Myocyte (in vitro differentiated cells): ENCODE data around the gene PNLIPRP2. TPM values are rescaled to one million over a fixed set of nuclear protein-coding genes. Genes with fewer than 3 reads are reported as not detected.
A peak's percentile ranks its signal among the peaks of the same experiment; 100 is the strongest.

Experiments
- DNase-seq: peaks from one replicate; pipeline ENCODE4 v3.0.0-alpha.2; 2012; ENCODE audit warnings: low read depth
- polyA plus RNA-seq: library from polyadenylated mRNA; unstranded; fragments of >200 nt; gene quantifications from one replicate; pipeline ENCODE4 v1.2.1, GENCODE V29; 2012; ENCODE audit warnings: missing spikeins
- total RNA-seq: library from RNA; depleted of rRNA; stranded (reverse); fragments of >200 nt; gene quantifications from 2 replicates; pipeline ENCODE4 v1.2.3, GENCODE V29; 2014

Gene PNLIPRP2
- not detected in 2 replicates for total RNA-seq
- polyA plus RNA-seq = not detected

- no peak for DNase-seq
Observed at GRCh38 chr10:116620423-116621400, at the start of gene PNLIPRP2. PNLIPRP2 (plus strand) TSS chr10:116620953.

DNA sequence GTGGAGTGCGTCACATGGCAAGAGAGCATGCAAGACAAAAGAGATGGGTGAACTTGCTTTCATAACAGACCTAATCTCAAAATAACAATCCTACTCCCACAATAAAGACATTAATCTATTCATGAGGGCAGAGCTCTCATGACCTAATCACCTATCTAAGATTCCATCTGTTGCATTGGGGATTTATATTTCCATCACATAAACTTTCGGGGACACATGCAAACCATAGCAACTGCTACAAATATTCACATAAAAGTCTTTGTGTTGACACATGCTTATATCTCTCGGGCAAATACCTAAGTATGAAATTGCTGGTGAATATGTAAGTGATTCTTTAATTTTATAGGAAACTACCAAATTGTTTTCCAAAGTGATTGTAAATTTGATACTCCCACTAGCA is 46.0 kb upstream of the PNLIPRP2 start:
- DNase-seq = no peak

GRCh38 chr10:116587878-116588591 is 32.7 kb upstream of the PNLIPRP2 start:
- DNase-seq = no peak

- DNase-seq = peak; percentile 43
Observed at GRCh38 chr10:116588995-116589394, 31.8 kb upstream of the PNLIPRP2 start.

- DNase-seq = no peak
Observed at GRCh38 chr10:116589926-116590325, 30.8 kb upstream of the PNLIPRP2 start.

DNA sequence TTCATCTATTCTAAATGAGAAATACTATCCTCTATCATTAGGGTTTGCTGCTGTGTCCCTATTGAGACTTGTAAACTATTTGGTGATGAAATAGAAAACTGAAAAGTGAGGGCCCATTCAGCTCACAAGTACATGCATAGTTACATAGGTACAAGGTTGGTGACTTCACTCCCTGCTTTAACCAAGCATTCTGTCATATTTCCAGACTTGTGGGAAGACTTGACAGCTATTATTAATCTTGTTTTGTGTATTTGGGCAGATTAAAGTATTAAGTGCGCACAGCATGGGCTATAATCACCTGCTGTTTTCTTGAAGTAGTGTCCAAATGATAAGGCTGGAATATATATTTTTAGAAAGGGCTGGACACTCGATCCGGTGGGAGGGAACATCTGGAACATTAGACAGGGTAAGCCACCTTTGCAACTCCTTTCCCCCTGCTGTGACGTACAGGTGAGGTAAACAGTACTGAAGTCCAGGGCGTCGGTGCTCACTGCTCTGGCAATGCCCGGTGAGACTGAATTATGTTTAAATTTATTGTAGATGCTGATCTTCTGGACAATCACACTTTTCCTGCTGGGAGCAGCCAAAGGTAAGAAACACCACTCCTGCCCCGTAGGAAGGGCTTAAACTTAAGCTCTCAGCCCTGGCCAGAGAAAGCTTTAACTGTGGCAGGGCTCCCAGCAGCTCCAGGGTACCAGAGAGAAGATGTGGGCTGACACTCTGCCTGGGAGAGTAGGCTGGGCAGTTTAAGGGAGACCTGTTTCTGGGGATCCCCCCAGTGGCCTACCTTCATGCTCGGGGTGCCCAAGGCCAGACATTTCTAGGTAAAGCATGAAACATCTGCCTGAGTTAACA is 29.9 kb upstream of the PNLIPRP2 start, which contains the start of gene PNLIPRP1:
TSS of gene PNLIPRP1 (plus strand) at position 370 of the 855 bp plus-strand sequence. CDS start at position 541, 171 bp downstream.
- no peak for DNase-seq

GRCh38 chr10:116593139-116593740 is 27.5 kb upstream of the PNLIPRP2 start:
- DNase-seq = no peak

DNA sequence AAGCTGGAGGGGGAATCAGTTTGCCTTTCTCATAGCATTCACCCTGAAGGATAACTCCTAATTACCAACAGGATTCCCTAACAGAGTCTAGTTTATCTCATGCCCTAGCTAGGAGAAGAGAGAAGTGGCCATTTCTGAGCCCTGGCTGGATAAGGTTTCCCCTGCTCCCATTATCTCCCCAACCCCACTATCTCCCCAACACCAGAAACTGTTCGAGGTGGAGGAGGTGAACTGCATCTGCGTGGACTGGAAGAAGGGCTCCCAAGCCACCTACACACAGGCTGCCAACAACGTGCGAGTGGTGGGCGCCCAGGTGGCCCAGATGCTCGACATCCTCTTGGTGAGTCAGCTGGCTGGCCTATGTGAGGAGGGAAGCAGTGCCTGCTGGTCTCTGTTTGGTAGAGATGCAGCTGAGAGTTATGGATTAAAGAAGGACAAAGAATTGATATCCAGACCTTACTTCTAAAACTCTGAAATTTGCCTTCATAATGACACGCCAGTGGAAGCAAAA is 26.2 kb upstream of the PNLIPRP2 start:
- DNase-seq = no peak

DNA sequence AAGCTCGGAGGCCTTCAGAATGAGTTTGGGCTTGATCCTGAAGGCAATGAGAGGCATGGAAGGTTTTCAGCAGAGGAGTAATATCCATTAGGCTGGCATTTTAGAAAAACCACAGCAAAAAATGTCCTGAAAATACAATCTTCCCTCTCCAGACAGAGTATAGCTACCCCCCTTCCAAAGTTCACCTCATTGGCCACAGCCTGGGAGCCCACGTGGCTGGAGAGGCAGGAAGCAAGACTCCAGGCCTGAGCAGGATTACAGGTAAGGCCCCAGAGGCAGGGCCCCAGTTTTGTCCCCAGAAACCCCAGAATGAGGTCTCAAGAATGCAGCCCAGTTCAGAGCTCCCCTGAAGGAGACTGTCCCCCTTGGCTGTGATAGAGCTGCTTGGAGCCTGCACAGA is 24.7 kb upstream of the PNLIPRP2 start:
- DNase-seq = no peak

DNA sequence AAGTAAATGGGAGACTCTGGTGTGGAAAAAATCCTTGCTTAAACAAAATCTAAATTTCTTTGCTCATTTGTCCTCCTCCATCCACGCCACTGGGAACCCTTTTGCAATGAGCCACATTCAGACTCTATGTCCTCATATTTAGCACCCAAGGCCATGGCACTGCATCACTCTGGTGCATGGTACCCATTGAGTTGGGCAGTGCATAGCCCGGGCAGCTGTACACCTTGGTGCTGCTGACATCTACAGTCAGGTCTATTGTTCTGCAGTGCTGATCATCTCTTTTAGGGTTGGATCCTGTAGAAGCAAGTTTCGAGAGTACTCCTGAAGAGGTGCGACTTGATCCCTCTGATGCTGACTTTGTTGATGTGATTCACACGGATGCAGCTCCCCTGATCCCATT is 23.2 kb upstream of the PNLIPRP2 start:
- DNase-seq = no peak

DNA sequence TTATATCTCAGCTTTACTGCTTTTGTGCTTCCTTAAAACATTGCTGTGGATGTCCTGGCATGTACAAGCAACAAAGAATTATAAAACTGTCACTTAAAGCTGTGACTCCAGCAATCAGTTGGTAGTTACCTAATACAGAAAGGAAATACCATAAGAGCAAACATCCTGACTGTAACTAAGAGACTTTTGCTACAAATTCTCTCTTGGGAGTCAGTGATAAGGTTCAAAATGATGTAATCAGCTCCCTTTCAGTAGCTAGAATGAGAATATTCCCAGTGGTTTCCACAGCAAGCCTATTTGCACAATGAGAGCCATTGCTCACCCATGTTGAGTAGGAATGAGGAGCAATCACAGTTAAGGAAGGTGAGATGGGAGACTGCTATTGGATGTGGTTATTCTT is 22.4 kb upstream of the PNLIPRP2 start:
- DNase-seq = no peak

DNA sequence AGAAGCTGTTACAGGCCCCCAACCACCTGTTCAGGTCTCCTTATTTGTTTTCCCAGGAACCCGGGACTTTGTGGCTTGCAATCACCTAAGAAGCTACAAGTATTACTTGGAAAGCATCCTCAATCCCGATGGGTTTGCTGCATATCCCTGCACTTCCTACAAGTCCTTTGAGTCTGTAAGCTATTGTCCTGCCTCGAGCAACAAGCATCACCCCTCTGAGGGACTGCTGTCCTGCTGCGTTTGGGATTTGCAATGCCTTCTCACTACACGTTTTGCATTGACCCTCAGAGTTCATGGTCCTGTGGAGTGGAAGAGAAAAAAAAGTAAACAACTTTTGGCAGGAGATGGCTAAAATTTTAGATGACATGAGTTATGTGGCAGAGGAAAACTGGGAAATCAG is 20.8 kb upstream of the PNLIPRP2 start:
- no peak for DNase-seq

DNA sequence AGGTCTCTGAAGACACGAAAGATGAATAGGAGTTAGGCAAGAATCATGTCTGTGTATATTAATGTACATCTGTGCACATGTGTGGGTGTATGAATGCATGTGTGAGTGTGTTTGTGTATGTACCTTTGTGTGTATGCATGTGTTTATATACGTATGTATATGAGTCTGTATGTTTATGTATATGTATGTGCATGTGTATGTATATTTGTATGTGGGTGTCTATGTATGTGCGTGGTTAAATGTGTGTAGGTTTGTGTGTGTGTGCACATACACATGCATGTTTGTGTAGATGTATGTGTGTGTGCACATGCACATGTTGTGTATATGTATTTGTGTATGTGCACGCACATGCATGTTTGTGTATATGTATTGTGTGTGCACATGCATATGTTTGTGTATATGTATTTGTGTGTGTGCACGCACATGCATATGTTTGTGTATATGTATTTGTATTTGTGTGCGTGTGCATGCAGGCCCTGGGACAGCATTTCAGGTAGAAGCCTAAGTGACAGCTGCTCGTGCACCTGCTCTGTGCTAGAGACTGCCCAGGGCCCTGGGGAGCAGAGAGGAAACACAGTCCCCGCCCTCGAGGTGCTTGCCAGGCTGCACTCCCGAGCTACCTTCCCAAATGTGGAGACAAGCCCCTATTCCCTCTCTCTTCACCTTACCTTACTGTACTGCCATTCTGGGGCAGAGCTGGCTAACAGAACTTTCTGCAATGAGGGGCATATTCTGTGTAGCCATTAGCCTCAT is 17.9 kb upstream of the PNLIPRP2 start:
- no peak for DNase-seq

DNA sequence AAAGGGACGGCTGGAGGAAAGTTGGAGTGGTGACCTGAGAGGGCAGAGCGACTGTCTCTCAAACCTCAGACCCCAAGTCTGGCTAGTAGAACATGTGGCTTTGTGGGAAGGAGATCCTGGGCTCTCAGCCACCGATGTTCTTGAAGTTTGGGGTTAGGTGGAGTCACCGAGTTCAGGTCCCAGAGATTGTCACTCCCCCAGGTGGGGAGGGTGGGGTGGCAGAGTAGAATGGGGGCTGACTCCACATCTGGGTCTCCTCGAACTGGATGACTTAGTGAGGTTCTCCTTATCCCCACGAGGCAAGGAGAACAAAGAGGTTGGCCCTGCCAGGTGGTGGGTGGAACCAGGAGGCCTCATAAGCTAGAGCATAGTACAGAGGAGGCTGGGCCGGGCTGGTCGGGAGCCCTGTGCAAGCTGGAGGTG is 14.7 kb upstream of the PNLIPRP2 start:
- DNase-seq = peak; percentile 87

DNA sequence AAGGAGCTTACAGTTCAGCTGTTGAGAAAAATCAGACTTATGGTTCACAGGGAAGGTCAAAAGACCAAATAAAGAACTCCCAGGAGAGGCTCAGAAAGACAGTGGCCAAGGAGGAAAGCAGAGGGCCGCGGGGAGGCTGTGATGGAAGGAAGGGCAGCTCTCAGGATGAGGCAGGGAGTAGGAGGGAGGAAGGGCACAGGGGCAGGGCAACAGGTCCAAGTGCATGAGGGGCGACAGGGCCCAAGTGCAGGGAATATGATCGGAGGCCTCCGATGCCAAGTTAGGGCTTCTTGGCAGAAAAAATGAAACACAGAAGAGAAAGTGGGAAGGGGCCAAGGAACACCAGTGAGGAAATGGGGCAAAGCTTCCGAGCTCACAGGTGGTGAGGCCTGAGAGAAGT is 13.4 kb upstream of the PNLIPRP2 start:
- DNase-seq = no peak

DNA sequence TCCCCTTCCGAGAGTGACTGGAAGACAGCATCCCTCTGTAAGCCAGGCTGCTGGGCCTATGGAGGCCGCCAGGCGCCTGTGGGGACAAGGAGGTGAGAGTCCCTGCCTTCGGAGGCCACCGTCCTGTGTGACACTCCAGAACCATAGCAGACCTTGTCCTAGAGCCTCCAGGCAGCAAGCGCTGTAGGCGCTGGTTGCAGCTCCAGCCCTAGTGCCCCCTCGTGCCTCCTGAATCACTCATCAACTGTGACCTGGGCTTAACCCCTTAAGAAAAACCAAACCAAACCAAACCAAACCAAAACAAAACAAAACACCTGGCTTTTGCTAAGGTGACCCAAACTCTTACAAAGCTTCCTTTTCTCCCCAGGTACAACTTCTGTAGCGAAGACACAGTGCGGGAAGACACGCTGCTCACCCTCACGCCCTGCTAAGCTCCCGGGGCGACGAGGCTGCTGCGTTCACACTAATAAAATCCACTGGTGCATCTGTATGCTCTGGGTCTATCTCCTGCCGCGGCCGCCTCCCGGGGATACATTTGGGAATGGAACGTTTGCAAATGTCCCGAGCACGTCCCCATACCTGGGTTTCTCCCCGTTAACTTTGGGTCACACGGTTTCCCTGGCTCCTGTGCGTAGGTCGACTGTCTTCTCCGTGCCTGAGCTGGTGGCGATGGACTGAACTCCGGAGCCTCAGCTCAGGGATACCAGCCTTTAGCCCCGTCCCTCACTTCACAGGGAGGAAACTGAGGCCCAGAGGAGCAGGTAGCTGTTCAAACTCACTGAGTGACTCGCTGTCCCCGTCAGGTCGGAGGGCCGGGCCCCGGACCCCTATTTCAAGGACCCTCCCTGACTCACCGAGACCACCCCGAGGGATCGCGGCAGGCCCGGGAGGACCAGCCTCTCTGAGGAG is 11.8 kb upstream of the PNLIPRP2 start:
- no peak for DNase-seq

- no peak for DNase-seq
Observed at GRCh38 chr10:116610443-116611152, 10.2 kb upstream of the PNLIPRP2 start.

- no peak for DNase-seq
Observed at GRCh38 chr10:116611153-116611545, 9.6 kb upstream of the PNLIPRP2 start.
